NCI-H748 treated with DMSO at 0.1 percent for 48 hours (cell line): ENCODE measurements around the gene POPDC3.
"Not testable (repeated sequence)": the region's sequence is repeated elsewhere in the genome, so short reads cannot be mapped to it uniquely, and the experiment has no call there.

Experiments
- DNase-seq: peaks from one replicate; lab custom pipeline; 2025; lab: John Stamatoyannopoulos, UW

POPDC3 gene

GRCh38 chr6:105179244-105180065 is at the start of gene POPDC3:
TSS of gene POPDC3 (minus strand) at chr6:105180014. CDS start at chr6:105161909, 18,105 bp downstream.
- DNase-seq, result peak; percentile 13

GRCh38 chr6:105227295-105227767 is 47.5 kb upstream of the POPDC3 start:
- no peak for DNase-seq

- DNase-seq, result no peak
Measured at GRCh38 chr6:105226598-105227294, 46.9 kb upstream of the POPDC3 start.

- DNase-seq, result no peak
Measured at GRCh38 chr6:105223242-105223641, 43.4 kb upstream of the POPDC3 start.

GRCh38 chr6:105221219-105221618 is 41.4 kb upstream of the POPDC3 start:
- DNase-seq, result not testable (repeated sequence)

- DNase-seq, result no peak
Measured at GRCh38 chr6:105220186-105220585, 40.4 kb upstream of the POPDC3 start.

- not testable (repeated sequence) for DNase-seq
Measured at GRCh38 chr6:105219218-105219617, 39.4 kb upstream of the POPDC3 start.

GRCh38 chr6:105215506-105215905 is 35.7 kb upstream of the POPDC3 start:
- no peak for DNase-seq

GRCh38 chr6:105214668-105215067 is 34.9 kb upstream of the POPDC3 start:
- no peak for DNase-seq

GRCh38 chr6:105213272-105213671 is 33.5 kb upstream of the POPDC3 start:
- no peak for DNase-seq

- DNase-seq, result no peak
Measured at GRCh38 chr6:105212587-105212986, 32.8 kb upstream of the POPDC3 start.

- no peak for DNase-seq
Measured at GRCh38 chr6:105211831-105212230, 32.0 kb upstream of the POPDC3 start.

GRCh38 chr6:105210932-105211531 is 31.2 kb upstream of the POPDC3 start:
- DNase-seq, result peak; percentile 4

GRCh38 chr6:105209950-105210706 is 30.3 kb upstream of the POPDC3 start:
- DNase-seq, result no peak

- DNase-seq, result no peak
Measured at GRCh38 chr6:105207524-105208269, 27.9 kb upstream of the POPDC3 start.

GRCh38 chr6:105204768-105205167 is 25.0 kb upstream of the POPDC3 start:
- no peak for DNase-seq

GRCh38 chr6:105204331-105204730 is 24.5 kb upstream of the POPDC3 start:
- no peak for DNase-seq

- no peak for DNase-seq
Measured at GRCh38 chr6:105202486-105202885, 22.7 kb upstream of the POPDC3 start.

- DNase-seq, result no peak
Measured at GRCh38 chr6:105200133-105200730, 20.4 kb upstream of the POPDC3 start.

- DNase-seq, result no peak
Measured at GRCh38 chr6:105199711-105200110, 19.9 kb upstream of the POPDC3 start.

- DNase-seq, result no peak
Measured at GRCh38 chr6:105196076-105196475, 16.3 kb upstream of the POPDC3 start.
